ENCODE data around the gene PDE8A. TPM values are rescaled to one million over a fixed set of nuclear protein-coding genes. Genes with fewer than 3 reads are reported as not detected.
"Not testable (repeated sequence)": the region's sequence is repeated elsewhere in the genome, so short reads cannot be mapped to it uniquely, and the experiment has no call there.

The PDE8A gene
- total and polyA plus RNA-seq, 2 of the 13 experiments (the other 11 are each of a cell fraction or from before 2014, with no cell fraction given) = 26.3 to 48.5 TPM

DNA sequence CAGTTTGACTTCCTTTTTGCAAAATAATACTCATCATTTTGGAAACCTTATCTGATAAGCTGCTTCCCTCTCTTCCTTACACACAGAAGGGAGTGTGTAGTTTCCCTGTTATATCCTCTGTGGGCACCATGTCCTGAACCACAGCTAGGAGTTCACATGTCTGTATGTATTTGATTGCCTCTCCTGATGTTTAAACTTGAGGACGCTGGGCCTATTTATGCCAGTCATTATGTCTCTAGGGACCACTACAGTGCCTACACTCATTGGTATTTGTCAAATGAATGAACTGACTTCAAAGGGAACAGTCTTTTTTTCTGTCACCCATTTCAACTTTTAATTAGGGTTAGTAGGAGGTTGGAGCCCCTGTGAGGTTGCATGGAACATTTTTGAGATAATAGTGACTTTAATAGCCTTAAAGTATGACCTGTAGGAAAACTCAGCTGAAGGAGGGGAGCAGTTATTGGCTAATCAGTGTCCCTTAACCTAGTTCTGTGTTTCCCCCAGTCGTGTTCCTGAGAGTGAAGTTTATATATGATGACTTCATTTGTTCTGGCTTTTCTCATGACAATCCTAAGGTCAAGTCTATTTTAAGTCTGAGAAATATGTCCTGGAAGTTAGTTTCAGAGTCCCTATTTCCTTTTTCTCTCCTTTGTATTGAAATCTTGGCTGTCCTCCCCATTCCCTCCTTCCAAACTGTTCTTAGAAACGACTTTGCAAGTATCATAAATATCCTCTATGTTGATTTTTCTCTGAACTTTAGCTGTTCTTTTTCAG lies 28.9 kb downstream of the PDE8A start:
- H3K9ac ChIP-seq (ENCODE audit: insufficient read depth, low read depth, low read length) = 0 out of 2 replicates have a peak overlapping the region, but pooled peaks have one; percentile 11
- CTCF ChIA-PET (ENCODE audit: low intra/inter-chr PET ratio, low total read pairs) = no interaction called here

DNA sequence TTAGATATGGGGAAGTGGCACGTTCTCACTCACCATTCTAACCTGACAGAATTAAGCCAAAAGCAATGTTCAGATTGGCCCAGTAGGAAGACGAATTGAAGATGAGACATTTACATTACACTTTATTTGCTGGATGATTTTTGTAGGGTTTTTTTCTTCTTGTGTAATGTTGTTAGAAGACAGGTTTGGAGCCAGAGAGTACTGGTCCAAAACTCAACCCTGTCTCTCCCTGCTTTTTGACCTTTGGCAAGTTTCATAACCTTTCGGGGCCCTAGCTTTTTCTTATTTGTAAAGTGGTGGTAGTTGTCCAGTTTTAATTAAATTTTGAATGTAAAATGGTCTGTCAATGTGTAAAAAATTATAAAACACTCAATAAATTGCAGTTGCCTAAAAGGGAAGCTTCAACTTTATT lies 29.5 kb downstream of the PDE8A start:
- Histone ChIP-seq H3K4me3 (replicated peaks in 1 of 3; ENCODE audit: insufficient read depth in 1 of 3, low read depth in 2 of 3, low read length in 3 of 3) (no peak overlapping the region), H4K20me1 (ENCODE audit: insufficient read depth, low read length) (peaks cover 6% of the 10 kb centered on the region), H2AFZ (ENCODE audit: low read length) (no peak overlapping the region), H3K9me3 (ENCODE audit: low read length) (no peaks in the 10 kb centered on the region), H3K27ac (ENCODE audit: extremely low read length, insufficient read depth, low read length) (peak overlapping the region; percentile 42), H3K36me3 (replicated peaks in 1 of 2; ENCODE audit: control insufficient read depth in 1 of 2, insufficient read depth in 2 of 2, low read length in 2 of 2) (no peaks in the 10 kb centered on the region), H3K4me1 (ENCODE audit: insufficient read depth, low read length) (peaks cover 54% of the 10 kb centered on the region), H3K4me2 (ENCODE audit: low read depth, low read length) (peak overlapping the region; percentile 15; the same call in 1 of the 2 replicates), H3K27me3 (ENCODE audit: control insufficient read depth in 1 of 2, insufficient read depth in 2 of 2, low read length in 2 of 2) (no peaks in the 10 kb centered on the region), H3K9ac (ENCODE audit: insufficient read depth, low read depth, low read length) (0 out of 2 replicates have a peak overlapping the region, but pooled peaks have one; percentile 11), H3K79me2 (ENCODE audit: insufficient read depth, low read length) (peaks cover 86% of the 10 kb centered on the region)
- no peak for ATAC-seq
- intact Hi-C loops (cut with micrococcal nuclease; ENCODE audit: unreplicated experiment) (no loop called here), in situ Hi-C loops (cut with HindIII; ENCODE audit: extremely low pct_ligation_motif_present, low pct_unique_long_range_greater_than_20kb) (no loop called here)
- CTCF ChIA-PET (ENCODE audit: low intra/inter-chr PET ratio, low total read pairs) = no interaction called here
- no peak for FAIRE-seq
- POLR2A ChIA-PET = no interaction called here
- TF ChIP-seq, protein P1, sequence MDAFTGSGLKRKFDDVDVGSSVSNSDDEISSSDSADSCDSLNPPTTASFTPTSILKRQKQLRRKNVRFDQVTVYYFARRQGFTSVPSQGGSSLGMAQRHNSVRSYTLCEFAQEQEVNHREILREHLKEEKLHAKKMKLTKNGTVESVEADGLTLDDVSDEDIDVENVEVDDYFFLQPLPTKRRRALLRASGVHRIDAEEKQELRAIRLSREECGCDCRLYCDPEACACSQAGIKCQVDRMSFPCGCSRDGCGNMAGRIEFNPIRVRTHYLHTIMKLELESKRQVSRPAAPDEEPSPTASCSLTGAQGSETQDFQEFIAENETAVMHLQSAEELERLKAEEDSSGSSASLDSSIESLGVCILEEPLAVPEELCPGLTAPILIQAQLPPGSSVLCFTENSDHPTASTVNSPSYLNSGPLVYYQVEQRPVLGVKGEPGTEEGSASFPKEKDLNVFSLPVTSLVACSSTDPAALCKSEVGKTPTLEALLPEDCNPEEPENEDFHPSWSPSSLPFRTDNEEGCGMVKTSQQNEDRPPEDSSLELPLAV (CRISPR knock-in tag; conservative IDR thresholded peaks at IDR 0.05; ENCODE audit: low read depth) = no peak
- TF ChIP-seq, protein P2, sequence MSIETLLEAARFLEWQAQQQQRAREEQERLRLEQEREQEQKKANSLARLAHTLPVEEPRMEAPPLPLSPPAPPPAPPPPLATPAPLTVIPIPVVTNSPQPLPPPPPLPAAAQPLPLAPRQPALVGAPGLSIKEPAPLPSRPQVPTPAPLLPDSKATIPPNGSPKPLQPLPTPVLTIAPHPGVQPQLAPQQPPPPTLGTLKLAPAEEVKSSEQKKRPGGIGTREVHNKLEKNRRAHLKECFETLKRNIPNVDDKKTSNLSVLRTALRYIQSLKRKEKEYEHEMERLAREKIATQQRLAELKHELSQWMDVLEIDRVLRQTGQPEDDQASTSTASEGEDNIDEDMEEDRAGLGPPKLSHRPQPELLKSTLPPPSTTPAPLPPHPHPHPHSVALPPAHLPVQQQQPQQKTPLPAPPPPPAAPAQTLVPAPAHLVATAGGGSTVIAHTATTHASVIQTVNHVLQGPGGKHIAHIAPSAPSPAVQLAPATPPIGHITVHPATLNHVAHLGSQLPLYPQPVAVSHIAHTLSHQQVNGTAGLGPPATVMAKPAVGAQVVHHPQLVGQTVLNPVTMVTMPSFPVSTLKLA (IDR thresholded peaks at IDR 0.05) = no peak
- TF ChIP-seq, protein P3, sequence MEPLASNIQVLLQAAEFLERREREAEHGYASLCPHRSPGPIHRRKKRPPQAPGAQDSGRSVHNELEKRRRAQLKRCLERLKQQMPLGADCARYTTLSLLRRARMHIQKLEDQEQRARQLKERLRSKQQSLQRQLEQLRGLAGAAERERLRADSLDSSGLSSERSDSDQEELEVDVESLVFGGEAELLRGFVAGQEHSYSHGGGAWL (CRISPR knock-in tag; IDR thresholded peaks at IDR 0.05) = no peak
- no TSS peak for BruUV-seq (replicated peaks)
- WGBS (ENCODE audit: low lambda C conversion rate) = 51% methylated on average over 3 of the region's 3 CpGs
- DNase-seq (ENCODE audit: low spot score) = no peak

More for the DNA sequence above, 28.9 kb downstream of the PDE8A start:
- TF ChIP-seq PPARG (CRISPR knock-in tag; conservative IDR thresholded peaks at IDR 0.05) (peak; percentile 55), SYNCRIP (IDR thresholded peaks at IDR 0.05; ENCODE audit: insufficient read depth, low read depth, low read length) (no peak)
- in situ Hi-C loops (cut with HindIII; ENCODE audit: extremely low pct_ligation_motif_present, low pct_unique_long_range_greater_than_20kb) = no loop called here
- 31% methylated on average over 3 of the region's 3 CpGs for WGBS (ENCODE audit: low lambda C conversion rate)
- H3K79me2 ChIP-seq (ENCODE audit: insufficient read depth, low read length) = peaks cover 86% of the 10 kb centered on the region
- peak overlapping the region; percentile 42 for H3K27ac ChIP-seq (ENCODE audit: extremely low read length, insufficient read depth, low read length)
- no peaks in the 10 kb centered on the region for H3K9me3 ChIP-seq (ENCODE audit: low read length)
- no peaks in the 10 kb centered on the region for H3K27me3 ChIP-seq (ENCODE audit: control insufficient read depth in 1 of 2, insufficient read depth in 2 of 2, low read length in 2 of 2)
- intact Hi-C loops (cut with micrococcal nuclease; ENCODE audit: unreplicated experiment) = no loop called here
- H4K20me1 ChIP-seq (ENCODE audit: insufficient read depth, low read length) = peaks cover 6% of the 10 kb centered on the region
- no peak; the same call in 2 of the 3 replicates for ATAC-seq
- no peaks in the 10 kb centered on the region for H3K36me3 ChIP-seq (replicated peaks in 1 of 2; ENCODE audit: control insufficient read depth in 1 of 2, insufficient read depth in 2 of 2, low read length in 2 of 2)
- H3K4me1 ChIP-seq (ENCODE audit: insufficient read depth, low read length) = peaks cover 58% of the 10 kb centered on the region
- BruUV-seq (replicated peaks) = no TSS peak
- POLR2A ChIA-PET = no interaction called here
- no peak overlapping the region for H2AFZ ChIP-seq (ENCODE audit: low read length)
- peak overlapping the region; percentile 15; the same call in 1 of the 2 replicates for H3K4me2 ChIP-seq (ENCODE audit: low read depth, low read length)
- no peak for DNase-seq (ENCODE audit: low spot score)
- no peak overlapping the region for H3K4me3 ChIP-seq (replicated peaks in 1 of 3; ENCODE audit: insufficient read depth in 1 of 3, low read depth in 2 of 3, low read length in 3 of 3)
- no peak for FAIRE-seq

DNA sequence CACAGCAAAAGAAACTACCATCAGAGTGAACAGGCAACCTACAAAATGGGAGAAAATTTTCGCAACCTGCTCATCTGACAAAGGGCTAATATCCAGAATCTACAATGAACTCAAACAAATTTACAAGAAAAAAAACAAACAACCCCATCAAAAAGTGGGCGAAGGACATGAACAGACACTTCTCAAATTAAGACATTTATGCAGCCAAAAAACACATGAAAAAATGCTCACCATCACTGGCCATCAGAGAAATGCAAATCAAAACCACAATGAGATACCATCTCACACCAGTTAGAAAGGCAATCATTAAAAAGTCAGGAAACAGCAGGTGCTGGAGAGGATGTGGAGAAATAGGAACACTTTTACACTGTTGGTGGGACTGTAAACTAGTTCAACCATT lies 30.1 kb downstream of the PDE8A start:
- in situ Hi-C loops (cut with HindIII; ENCODE audit: extremely low pct_ligation_motif_present, low pct_unique_long_range_greater_than_20kb); ATAC-seq; DNase-seq (ENCODE audit: low spot score); H4K20me1 ChIP-seq (ENCODE audit: insufficient read depth, low read length); H3K4me3 ChIP-seq (replicated peaks in 1 of 3; ENCODE audit: insufficient read depth in 1 of 3, low read depth in 2 of 3, low read length in 3 of 3); H3K27ac ChIP-seq (ENCODE audit: extremely low read length, insufficient read depth, low read length); H3K27me3 ChIP-seq (ENCODE audit: control insufficient read depth in 1 of 2, insufficient read depth in 2 of 2, low read length in 2 of 2); POLR2A ChIA-PET; H2AFZ ChIP-seq (ENCODE audit: low read length); BruUV-seq (replicated peaks); intact Hi-C loops (cut with micrococcal nuclease; ENCODE audit: unreplicated experiment); H3K9ac ChIP-seq (ENCODE audit: insufficient read depth, low read depth, low read length); H3K36me3 ChIP-seq (replicated peaks in 1 of 2; ENCODE audit: control insufficient read depth in 1 of 2, insufficient read depth in 2 of 2, low read length in 2 of 2); H3K4me2 ChIP-seq (ENCODE audit: low read depth, low read length); FAIRE-seq; H3K9me3 ChIP-seq (ENCODE audit: low read length); CTCF ChIA-PET (ENCODE audit: low intra/inter-chr PET ratio, low total read pairs): not testable (repeated sequence)
- 94% methylated on average over 2 of the region's 2 CpGs for WGBS (ENCODE audit: low lambda C conversion rate)
- peaks cover 86% of the 10 kb centered on the region for H3K79me2 ChIP-seq (ENCODE audit: insufficient read depth, low read length)
- H3K4me1 ChIP-seq (ENCODE audit: insufficient read depth, low read length) = peaks cover 49% of the 10 kb centered on the region
